ENCODE data around the gene WEE2. TPM values are rescaled to one million over a fixed set of nuclear protein-coding genes. Genes with fewer than 3 reads are reported as not detected.

WEE2 gene
- total and polyA plus RNA-seq, 4 donors = not detected

DNA sequence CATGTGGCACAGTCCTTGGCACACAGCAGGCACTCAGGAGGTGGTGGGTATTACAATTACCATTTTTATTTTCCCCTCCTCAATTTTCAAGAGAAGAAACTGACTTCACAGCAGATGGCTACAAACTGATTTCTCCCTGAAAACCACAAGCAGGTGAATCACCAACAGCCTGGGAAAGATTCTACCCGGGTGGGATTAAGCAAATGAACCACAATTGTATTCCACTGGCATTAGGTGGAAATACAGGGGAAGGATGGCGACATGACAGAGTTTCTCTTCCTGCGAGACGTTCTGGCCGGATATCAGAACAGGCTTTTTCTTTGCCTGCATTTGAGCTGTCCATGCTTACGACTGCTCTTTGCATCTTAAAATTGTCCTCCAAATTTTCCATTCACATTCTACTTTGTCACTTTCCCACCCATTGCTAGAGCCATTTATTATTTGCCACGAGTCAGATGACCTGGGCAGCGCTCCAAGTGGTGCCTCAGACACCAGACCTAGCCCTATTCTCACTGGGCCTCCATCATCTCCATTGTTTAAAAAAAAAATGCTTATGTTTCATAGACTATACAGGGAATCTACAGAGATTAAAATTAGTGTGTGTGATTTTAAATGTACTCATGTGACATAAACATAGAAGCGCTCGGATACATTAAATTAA, 10.8 kb upstream of the WEE2 start:
- no peak for ATAC-seq (ENCODE audit: insufficient read depth, low FRiP score)
- Histone ChIP-seq H3K9ac (ENCODE audit: insufficient read depth in 1 of 2, low read length in 2 of 2) (no peak overlapping the region), H3K4me3 (no peak overlapping the region), H3K36me3 (ENCODE audit: control insufficient read depth in 4 of 4, insufficient read depth in 4 of 4, low read length in 4 of 4) (peaks cover 0 to 5% (median 1%) of the 10 kb centered on the region in 4 donors), H3K9me3 (ENCODE audit: control insufficient read depth in 4 of 4, insufficient read depth in 3 of 4, low read length in 3 of 4) (no peaks in the 10 kb centered on the region), H3K27ac (ENCODE audit: low read depth in 1 of 2, low read length in 1 of 2) (peak overlapping the region in 1 of 2 donors; percentile 15), H3K4me1 (ENCODE audit: control insufficient read depth in 5 of 5, insufficient read depth in 5 of 5, low read length in 5 of 5) (peaks cover 0 to 41% (median 15%) of the 10 kb centered on the region in 5 donors), H3K27me3 (ENCODE audit: control insufficient read depth in 3 of 3, insufficient read depth in 3 of 3, low read length in 2 of 3) (no peaks in the 10 kb centered on the region)
- TF ChIP-seq, protein P1, sequence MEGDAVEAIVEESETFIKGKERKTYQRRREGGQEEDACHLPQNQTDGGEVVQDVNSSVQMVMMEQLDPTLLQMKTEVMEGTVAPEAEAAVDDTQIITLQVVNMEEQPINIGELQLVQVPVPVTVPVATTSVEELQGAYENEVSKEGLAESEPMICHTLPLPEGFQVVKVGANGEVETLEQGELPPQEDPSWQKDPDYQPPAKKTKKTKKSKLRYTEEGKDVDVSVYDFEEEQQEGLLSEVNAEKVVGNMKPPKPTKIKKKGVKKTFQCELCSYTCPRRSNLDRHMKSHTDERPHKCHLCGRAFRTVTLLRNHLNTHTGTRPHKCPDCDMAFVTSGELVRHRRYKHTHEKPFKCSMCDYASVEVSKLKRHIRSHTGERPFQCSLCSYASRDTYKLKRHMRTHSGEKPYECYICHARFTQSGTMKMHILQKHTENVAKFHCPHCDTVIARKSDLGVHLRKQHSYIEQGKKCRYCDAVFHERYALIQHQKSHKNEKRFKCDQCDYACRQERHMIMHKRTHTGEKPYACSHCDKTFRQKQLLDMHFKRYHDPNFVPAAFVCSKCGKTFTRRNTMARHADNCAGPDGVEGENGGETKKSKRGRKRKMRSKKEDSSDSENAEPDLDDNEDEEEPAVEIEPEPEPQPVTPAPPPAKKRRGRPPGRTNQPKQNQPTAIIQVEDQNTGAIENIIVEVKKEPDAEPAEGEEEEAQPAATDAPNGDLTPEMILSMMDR (IDR thresholded peaks at IDR 0.05; ENCODE audit: control extremely low read depth, extremely low read depth) = no peak
- no peak for DNase-seq
- 62 to 66% methylated on average over 10 of the region's 10 CpGs for WGBS, 2 donors

DNA sequence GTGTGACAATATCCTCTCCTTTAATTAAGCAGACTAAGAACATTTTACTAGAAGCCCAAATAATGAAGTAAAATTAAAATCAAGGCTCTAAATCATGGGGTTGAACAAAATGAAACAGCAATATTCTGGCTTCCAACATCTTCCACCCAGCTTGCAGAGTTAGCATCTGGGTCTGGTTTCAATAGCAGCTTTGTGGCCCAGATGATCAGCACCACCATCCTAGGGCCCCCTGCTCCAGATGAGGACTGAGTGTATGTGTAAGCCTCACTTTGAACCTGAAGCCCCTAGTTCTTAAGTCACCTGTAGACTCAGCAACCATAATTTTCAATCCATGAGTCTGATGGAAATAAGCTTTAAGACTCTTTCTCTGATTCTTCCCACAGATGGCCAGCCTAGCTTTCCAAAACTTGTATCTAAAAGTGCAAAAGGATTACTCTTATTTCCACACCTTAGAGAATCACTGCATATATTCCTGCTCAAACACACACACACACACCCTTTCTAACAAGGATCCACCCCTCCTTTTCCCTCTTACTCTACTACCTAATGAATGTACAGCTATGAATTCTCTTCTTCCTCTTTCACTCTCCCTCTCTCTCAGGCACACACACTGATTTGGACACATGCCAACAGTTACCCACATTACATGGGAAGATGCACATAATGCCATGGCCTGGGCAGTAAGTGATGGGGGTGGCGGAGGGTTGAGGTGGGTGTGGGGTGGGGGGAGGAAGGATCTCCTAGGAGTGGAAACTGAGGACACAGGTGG, 9.7 kb upstream of the WEE2 start:
- peak overlapping the region in 1 of 2 donors; percentile 40 for H3K27ac ChIP-seq (ENCODE audit: low read depth in 1 of 2, low read length in 1 of 2)
- H3K4me1 ChIP-seq (ENCODE audit: control insufficient read depth in 5 of 5, insufficient read depth in 5 of 5, low read length in 5 of 5) = peaks cover 0 to 41% (median 15%) of the 10 kb centered on the region in 5 donors

DNA sequence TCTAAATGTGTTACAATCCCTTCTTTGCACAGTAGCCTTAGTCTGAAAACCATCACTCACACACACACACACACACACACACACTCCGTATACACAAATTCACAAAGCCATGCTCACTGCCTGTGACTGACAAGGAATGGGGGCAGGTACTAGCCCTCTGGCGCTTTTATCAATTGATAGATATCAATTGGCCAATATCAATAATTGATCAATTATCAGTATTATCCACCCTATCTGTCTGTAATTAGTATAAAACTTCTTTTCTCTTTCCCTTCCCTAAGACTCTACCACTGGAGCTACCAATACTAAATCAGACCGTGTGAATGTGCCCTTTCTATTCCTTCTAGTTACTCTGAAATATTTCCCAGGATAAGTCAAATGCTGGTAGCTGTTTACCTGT, 8.3 kb upstream of the WEE2 start:
- no peak overlapping the region for H3K27ac ChIP-seq (ENCODE audit: low read depth in 1 of 2, low read length in 1 of 2)
- H3K36me3 ChIP-seq (ENCODE audit: control insufficient read depth in 4 of 4, insufficient read depth in 4 of 4, low read length in 4 of 4) = peaks cover 0 to 5% (median 1%) of the 10 kb centered on the region in 4 donors
- no peak overlapping the region for H3K4me3 ChIP-seq
- no peaks in the 10 kb centered on the region for H3K9me3 ChIP-seq (ENCODE audit: control insufficient read depth in 4 of 4, insufficient read depth in 3 of 4, low read length in 3 of 4)
- no peak overlapping the region for H3K9ac ChIP-seq (ENCODE audit: insufficient read depth in 1 of 2, low read length in 2 of 2)
- WGBS, 2 donors = 80 to 82% methylated on average over 3 of the region's 3 CpGs
- TF ChIP-seq, protein P1 (IDR thresholded peaks at IDR 0.05; ENCODE audit: control extremely low read depth, extremely low read depth) = no peak
- H3K4me1 ChIP-seq (ENCODE audit: control insufficient read depth in 5 of 5, insufficient read depth in 5 of 5, low read length in 5 of 5) = peaks cover 0 to 38% (median 15%) of the 10 kb centered on the region in 5 donors
- no peak for DNase-seq
- no peaks in the 10 kb centered on the region for H3K27me3 ChIP-seq (ENCODE audit: control insufficient read depth in 3 of 3, insufficient read depth in 3 of 3, low read length in 2 of 3)
- no peak for ATAC-seq (ENCODE audit: insufficient read depth, low FRiP score)

More for the DNA sequence above, 9.7 kb upstream of the WEE2 start:
- no peak for ATAC-seq (ENCODE audit: insufficient read depth, low FRiP score)
- Histone ChIP-seq H3K27me3 (ENCODE audit: control insufficient read depth in 3 of 3, insufficient read depth in 3 of 3, low read length in 2 of 3) (no peaks in the 10 kb centered on the region), H3K9me3 (ENCODE audit: control insufficient read depth in 4 of 4, insufficient read depth in 3 of 4, low read length in 3 of 4) (no peaks in the 10 kb centered on the region), H3K36me3 (ENCODE audit: control insufficient read depth in 4 of 4, insufficient read depth in 4 of 4, low read length in 4 of 4) (peaks cover 0 to 5% (median 1%) of the 10 kb centered on the region in 4 donors), H3K4me3 (no peak overlapping the region), H3K9ac (ENCODE audit: insufficient read depth in 1 of 2, low read length in 2 of 2) (no peak overlapping the region)
- 65 to 71% methylated on average over 1 of the region's 1 CpG for WGBS, 2 donors
- no peak for DNase-seq
- TF ChIP-seq, protein P1 (IDR thresholded peaks at IDR 0.05; ENCODE audit: control extremely low read depth, extremely low read depth) = no peak
